Sigmoid colon (tissue), 3 donors: Measurements from ENCODE around the gene KRTAP1-1.
"Not testable (repeated sequence)": the region's sequence is repeated elsewhere in the genome, so short reads cannot be mapped to it uniquely, and the experiment has no call there.

ENCODE experiments used
- CTCF ChIP-seq, 4 experiments: fragments of 450-650 bp in 3 of 4; fragments of 200-600 bp in 1 of 4; IDR thresholded peaks; one replicate each; pipeline ENCODE4 v1.5.1; 2016 to 2019; ENCODE audit warnings: antibody characterized with exemption in 4 of 4, mild to moderate bottlenecking in 3 of 4, moderate library complexity in 2 of 4
- POLR2A ChIP-seq, 2 donors: fragments of 450-650 bp; IDR thresholded peaks; one replicate each; pipeline ENCODE4 v1.6.1; 2016; ENCODE audit warnings: antibody characterized with exemption in 2 of 2, mild to moderate bottlenecking in 2 of 2, moderate library complexity in 2 of 2

GRCh38 chr17:41055130-41055529 lies 13.9 kb upstream of the KRTAP1-1 start, which contains the start of gene KRTAP2-2:
- TF ChIP-seq POLR2A, CTCF (IDR thresholded peaks at IDR 0.05): not testable (repeated sequence)
